NCI-H1417 treated with DMSO at 0.1 percent for 48 hours (cell line): ENCODE data around the gene CCDC158.
"Not testable (repeated sequence)": the region's sequence is repeated elsewhere in the genome, so short reads cannot be mapped to it uniquely, and the experiment has no call there.

Experiments
- DNase-seq: peaks from one replicate; lab custom pipeline; 2025; lab: John Stamatoyannopoulos, UW

The CCDC158 gene

GRCh38 chr4:76365636-76366035 is 55.3 kb downstream of the CCDC158 start:
- no peak for DNase-seq

GRCh38 chr4:76364763-76365162 is 56.2 kb downstream of the CCDC158 start:
- DNase-seq: no peak

- DNase-seq: no peak
These were observed 57.2 kb downstream of the CCDC158 start for GRCh38 chr4:76363556-76364290.

GRCh38 chr4:76361689-76362412 is 59.1 kb downstream of the CCDC158 start:
- DNase-seq: no peak

- DNase-seq: not testable (repeated sequence)
These were observed 61.0 kb downstream of the CCDC158 start for GRCh38 chr4:76359881-76360466.

GRCh38 chr4:76357981-76358380 is 63.0 kb downstream of the CCDC158 start:
- DNase-seq: no peak

DNA sequence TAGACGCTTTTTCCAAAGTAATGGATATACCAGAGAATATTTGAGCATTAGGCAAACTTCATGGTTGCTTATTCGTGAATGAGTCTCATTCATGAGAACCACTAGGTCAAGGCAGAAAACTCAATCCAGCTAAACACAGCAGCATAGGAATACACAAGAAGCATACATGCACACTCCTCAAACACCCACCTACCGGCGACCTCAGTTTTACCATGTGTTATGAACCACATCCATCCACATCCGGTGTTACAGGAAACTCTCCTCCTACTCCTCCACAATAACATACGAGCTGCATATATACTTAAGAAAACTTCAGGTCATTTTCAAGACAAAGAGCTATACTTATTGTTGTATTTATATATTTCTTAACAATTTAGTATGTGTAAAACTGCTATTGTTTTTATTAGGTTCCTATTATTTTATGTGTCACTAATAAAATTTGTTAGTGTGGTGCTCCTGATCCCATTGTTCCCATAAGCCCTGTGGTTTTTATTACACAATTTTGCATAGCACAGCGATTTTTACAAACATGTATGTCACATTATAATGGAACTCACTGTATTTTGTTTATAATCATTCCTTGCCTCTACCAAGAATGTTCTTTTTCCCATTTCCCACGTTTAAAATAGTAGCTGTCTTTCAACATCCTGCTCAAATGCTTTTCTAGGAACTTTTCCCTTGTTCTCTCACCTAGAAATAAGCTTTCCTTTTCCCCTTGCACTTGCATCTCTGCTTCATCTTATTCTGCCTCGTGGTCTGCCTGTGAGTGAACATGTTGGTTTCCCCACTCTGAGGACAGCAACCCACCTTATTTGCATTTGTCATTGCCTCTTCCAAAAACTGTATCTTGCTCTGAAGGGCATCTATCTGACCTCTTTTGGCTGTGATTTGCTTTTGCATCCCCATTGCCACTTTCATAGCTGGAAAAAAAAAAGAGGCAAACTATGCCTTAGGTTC is 66.1 kb downstream of the CCDC158 start:
- DNase-seq: no peak

DNA sequence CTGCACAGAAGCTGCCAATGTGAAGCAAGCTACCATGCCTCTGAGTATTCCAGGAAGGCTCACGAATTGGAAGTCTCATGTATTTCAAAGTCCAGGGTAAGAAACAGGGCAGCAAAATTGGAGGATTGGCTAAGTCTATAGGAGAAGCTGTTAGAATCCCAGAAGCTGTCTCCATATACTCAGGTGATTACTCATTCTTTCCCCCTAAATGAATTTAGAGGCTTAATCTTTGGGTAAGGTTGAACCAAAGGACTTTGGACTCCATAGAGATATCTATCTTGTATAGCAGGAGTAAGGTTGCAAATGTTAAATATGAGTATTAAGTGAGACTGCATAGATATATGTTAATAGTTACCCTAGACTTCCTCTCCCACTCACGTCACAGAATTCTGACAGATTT is 78.1 kb downstream of the CCDC158 start:
- no peak for DNase-seq

DNA sequence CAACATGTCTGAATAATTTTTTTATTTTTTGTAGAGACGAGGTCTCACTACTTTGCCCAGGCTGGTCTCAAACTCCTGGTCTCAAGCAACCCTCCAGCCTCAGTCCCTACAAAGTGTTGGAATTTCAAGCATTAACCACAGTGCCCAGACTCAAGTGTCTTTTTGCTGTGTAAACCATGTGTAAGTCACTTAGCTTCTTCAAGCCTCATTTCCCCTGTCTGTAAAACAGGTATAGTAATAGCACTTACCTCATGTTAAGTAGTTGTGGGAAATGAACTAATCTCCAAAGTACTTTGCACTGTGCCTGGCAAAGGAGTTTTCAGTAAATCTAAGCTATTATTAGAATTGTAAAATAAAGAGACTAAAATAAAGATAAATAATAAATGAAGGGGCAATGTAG is 78.8 kb downstream of the CCDC158 start:
- DNase-seq: no peak

DNA sequence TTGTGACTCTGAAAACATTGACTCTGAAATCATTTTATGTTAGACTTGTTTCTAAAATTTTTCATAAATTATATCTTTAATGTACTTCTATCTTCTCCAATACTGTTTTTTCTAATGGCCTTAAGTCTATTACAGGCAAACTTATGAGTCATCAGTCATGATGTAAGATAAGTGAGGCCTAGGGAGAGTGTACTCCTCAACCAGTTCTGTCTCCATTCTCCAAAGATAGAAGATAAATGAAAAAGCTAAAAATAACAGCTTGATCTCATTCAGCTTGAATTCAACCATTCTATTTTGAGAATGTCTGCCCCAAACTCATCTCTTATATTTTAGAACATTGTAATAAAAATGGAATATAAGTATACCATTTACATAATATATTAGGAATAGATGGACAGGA is 79.9 kb downstream of the CCDC158 start:
- no peak for DNase-seq

- DNase-seq: no peak
These were observed 81.6 kb downstream of the CCDC158 start for GRCh38 chr4:76339364-76339763.

DNA sequence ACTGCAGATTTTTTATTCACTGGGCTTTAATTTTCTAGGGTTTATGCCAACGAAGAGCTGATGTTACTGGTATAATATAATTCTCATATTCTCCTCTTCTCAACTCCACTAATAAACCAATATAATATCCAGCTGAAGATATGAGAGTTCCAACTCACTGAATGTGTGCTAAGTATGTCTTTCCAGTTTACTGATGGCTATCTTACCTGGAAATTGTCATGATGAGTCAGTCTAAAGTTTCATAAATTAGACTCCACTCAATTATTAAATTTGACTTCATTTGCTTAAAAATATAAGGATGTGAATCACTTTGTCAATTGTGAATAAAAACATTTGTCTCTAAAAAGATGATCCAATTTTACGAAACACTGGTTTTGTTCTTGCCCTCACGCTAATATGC is 86.1 kb downstream of the CCDC158 start:
- no peak for DNase-seq

DNA sequence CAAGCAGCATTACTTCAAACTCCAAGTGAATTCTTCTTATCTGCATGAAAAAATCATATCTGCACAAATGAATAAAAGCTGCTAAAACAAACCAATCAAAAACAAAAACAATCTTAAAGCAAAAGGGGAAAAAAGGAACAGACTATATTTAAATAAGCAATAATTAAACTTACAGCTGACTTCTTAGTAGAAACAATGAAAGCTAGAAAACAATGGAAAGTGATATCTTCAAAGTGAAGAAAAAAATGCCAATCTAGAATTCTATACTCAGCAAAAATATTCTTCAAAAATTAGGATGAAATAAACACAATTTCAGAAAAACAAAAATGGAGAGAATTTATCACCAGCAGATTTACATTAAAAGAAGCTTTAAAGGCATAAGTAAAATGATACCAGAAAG is 94.4 kb downstream of the CCDC158 start:
- no peak for DNase-seq

DNA sequence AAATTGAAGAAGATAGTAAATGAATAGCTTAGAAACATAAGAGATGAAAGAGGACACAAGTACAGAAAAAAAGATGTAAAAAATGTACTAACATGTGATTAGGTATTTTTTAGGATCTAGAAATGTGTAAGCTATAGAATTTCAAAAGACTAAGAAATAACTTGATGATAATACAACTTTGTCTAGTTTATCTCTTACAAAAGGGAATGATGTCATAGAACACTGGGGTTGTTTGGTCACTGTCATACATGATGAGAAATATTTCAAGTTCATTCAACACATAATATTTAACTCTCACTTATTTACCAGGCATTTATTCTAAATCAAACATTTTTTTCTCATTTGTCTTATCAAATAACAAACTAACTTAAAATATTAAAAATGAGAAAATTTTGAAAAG is 95.9 kb downstream of the CCDC158 start:
- no peak for DNase-seq

DNA sequence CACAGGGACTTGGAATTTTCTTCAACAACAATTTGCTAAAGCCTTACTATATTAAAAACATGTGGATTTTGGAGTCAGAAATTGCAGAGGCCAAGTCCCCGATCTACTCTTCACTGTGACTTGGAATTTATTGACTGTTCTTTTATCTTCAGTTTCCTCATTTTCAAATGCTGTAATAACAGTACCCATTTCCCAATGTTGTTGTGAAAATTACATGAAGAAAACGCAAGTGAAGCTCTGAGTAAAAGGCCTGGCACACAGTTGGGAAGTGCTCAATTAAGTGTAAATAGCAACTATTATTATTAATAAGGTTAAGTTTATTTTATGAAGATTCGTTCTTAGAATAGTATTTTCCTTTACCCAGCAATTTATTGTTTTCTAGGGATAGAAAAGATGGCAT is 98.7 kb downstream of the CCDC158 start:
- no peak for DNase-seq

DNA sequence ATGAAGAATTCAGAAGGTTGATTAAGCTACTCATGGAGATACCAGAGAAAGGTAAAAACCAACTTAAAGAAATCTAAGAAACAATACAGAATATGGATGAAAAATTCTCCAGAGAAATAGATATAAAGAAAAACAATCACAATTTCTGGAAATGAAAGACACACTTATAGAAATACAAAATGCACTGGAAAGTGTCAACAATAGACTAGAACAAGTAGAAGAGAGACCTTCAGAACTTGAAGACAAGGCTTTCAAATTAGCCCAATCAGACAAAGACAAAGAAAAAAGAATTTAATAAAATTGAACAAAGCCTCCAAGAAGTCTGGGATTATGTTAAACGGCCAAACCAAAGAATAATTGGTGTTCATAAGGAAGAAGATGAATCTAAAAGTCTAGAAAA is 104.8 kb downstream of the CCDC158 start:
- no peak for DNase-seq

- no peak for DNase-seq
These were observed 105.5 kb downstream of the CCDC158 start for GRCh38 chr4:76315267-76315918.

GRCh38 chr4:76313547-76313946 is 107.4 kb downstream of the CCDC158 start:
- no peak for DNase-seq

DNA sequence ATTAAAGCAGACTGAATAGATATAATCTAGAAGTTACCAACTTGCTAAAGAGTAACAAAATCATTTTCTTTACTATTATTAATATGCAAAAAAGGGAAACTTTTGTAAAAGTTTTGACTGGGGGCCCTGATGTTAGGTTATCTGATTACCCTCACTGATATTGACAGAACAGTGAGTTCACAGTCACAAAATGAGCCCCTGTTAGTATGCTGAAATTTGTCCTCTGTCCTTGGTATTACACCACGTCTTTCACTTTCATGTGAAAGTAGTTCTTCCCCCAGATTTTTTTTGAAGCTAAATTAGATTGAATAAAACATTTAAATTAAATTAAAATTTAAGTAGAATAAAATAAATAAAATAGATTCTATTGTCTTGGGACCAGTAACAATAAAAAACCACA is 108.5 kb downstream of the CCDC158 start:
- DNase-seq: no peak

- no peak for DNase-seq
These were observed 109.0 kb downstream of the CCDC158 start for GRCh38 chr4:76311896-76312331.

- DNase-seq: no peak
These were observed 110.3 kb downstream of the CCDC158 start for GRCh38 chr4:76310683-76311082.
